Natural killer cell treated with Interleukin-12 subunit alpha and Interleukin-12 subunit beta and Interleukin-15 and Interleukin-18, amount 100 ng/mL, for 72 hours (primary cell): ENCODE measurements around the gene PLEKHB2. TPM values are rescaled to one million over a fixed set of nuclear protein-coding genes. Genes with fewer than 3 reads are reported as not detected.
"Not testable (repeated sequence)": the region's sequence is repeated elsewhere in the genome, so short reads cannot be mapped to it uniquely, and the experiment has no call there.

Experiments
- ATAC-seq, 2 donors: fragments of 150-1000 bp; cut with Tn5 transposase in 1 of 2; sonication (Bioruptor Pico), chemical (Tn5 transposase) in 1 of 2; 2 replicates each; pipeline ENCODE4 v1.10.0; 2021
- DNase-seq: peaks from one replicate; pipeline ENCODE4 v3.0.0; 2022; ENCODE audit warnings: low spot score
- H3K27ac Mint-ChIP-seq, 2 donors: 1 replicate in 1 of 2; 2 replicates in 1 of 2; pipeline ENCODE4 v1.8.0; 2022; ENCODE audit warnings: mixed read lengths in 2 of 2, mild to moderate bottlenecking in 1 of 2, moderate library complexity in 1 of 2
- H3K27me3 Mint-ChIP-seq, 2 donors: 1 replicate in 1 of 2; 2 replicates in 1 of 2; pipeline ENCODE4 v1.8.0; 2022; ENCODE audit warnings: mixed read lengths in 2 of 2
- H3K36me3 Mint-ChIP-seq: one replicate; pipeline ENCODE4 v1.8.0; 2022; ENCODE audit warnings: mixed read lengths
- H3K4me1 Mint-ChIP-seq, 2 donors: 1 replicate in 1 of 2; 2 replicates in 1 of 2; pipeline ENCODE4 v1.8.0; 2022; ENCODE audit warnings: low read depth in 2 of 2, mixed read lengths in 2 of 2, mild to moderate bottlenecking in 1 of 2
- H3K4me3 Mint-ChIP-seq: one replicate; pipeline ENCODE4 v1.8.0; 2022; ENCODE audit warnings: mixed read lengths
- H3K9me3 Mint-ChIP-seq: 2 replicates; pipeline ENCODE4 v1.8.0; 2022; ENCODE audit warnings: mixed read lengths
- total RNA-seq, 2 donors: library from RNA; stranded (reverse); gene quantifications; one replicate each; pipeline ENCODE4 v1.2.3, GENCODE V29; 2022

Gene PLEKHB2
- total RNA-seq, 2 donors from 2014 or later = 58.9 to 61.8 TPM

DNA sequence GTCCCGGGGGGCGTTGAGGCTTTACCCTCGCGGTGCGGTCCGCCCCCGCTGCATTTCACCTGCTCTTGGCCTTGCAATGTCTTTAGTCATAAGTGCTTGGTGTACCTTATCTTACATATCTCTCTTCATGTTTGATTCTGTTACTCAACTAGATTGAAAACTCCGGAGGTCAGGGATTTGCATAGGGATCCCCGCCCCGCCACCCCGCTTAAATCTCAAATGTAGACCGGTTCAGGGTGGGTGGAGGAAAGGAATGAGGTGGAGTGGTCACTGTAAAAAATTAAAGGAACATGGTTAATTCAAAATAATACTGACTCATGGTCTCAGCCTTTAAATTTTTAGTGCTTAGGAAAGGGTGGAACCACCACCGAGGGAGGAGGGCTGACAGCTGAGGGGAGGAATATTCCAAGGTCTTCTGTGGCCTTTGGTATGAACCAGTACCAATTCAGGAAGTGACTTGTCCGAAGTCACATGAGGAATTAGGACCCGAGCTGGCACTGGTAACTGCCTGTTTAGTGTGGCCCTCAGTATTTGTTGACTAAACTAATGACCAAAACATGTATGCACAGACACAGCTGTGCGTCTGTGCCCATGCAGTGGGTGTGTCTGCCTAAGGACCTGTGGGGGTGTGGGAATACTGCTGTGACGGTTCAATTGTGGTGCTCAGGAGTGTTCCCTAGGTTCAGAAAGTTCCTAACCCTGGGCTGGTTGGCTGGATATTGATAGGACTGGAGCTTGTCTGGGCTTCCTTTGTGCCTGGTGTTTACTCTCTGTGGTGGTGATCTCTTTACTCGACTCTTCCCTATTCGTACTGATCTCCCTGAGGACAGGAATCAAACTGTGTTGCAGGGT lies 1.0 kb downstream of the PLEKHB2 start:
- no peaks in the 10 kb centered on the region for H3K27me3 Mint-ChIP-seq
- H3K27ac Mint-ChIP-seq = peak overlapping the region; percentile 92 to 93
- peaks cover 11% of the 10 kb centered on the region for H3K36me3 Mint-ChIP-seq
- ATAC-seq (peak; percentile 5 to 27), DNase-seq (no peak)
- peaks cover 32 to 42% of the 10 kb centered on the region in 2 donors for H3K4me1 Mint-ChIP-seq
- H3K4me3 Mint-ChIP-seq = peak overlapping the region; percentile 97
- no peaks in the 10 kb centered on the region for H3K9me3 Mint-ChIP-seq

DNA sequence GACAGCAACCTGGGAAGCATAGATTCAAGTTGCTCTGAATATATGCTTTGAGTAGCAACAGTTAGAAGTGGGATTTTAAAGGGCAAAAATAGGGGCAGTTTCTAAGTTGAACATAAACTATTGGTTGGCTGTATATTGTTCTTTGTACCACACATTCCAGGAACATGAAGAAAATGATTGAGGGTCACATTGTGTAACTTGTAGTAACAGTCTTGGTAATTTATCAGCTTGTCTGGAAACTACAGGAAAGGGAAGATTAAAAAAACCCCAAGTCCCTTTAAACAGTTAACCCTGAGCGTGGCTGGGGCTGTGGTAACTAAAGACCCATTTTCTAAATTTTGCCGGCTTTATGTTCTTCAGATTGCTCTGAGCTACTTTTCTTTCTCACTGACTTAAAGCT lies 7.4 kb downstream of the PLEKHB2 start:
- no peaks in the 10 kb centered on the region for H3K27me3 Mint-ChIP-seq
- DNase-seq (no peak), ATAC-seq (no peak)
- peaks cover 31 to 38% of the 10 kb centered on the region in 2 donors for H3K4me1 Mint-ChIP-seq
- H3K36me3 Mint-ChIP-seq = peaks cover 15% of the 10 kb centered on the region
- H3K4me3 Mint-ChIP-seq = peak overlapping the region; percentile 25
- H3K27ac Mint-ChIP-seq = peak overlapping the region; percentile 37 to 83
- H3K9me3 Mint-ChIP-seq = peaks cover 5% of the 10 kb centered on the region

DNA sequence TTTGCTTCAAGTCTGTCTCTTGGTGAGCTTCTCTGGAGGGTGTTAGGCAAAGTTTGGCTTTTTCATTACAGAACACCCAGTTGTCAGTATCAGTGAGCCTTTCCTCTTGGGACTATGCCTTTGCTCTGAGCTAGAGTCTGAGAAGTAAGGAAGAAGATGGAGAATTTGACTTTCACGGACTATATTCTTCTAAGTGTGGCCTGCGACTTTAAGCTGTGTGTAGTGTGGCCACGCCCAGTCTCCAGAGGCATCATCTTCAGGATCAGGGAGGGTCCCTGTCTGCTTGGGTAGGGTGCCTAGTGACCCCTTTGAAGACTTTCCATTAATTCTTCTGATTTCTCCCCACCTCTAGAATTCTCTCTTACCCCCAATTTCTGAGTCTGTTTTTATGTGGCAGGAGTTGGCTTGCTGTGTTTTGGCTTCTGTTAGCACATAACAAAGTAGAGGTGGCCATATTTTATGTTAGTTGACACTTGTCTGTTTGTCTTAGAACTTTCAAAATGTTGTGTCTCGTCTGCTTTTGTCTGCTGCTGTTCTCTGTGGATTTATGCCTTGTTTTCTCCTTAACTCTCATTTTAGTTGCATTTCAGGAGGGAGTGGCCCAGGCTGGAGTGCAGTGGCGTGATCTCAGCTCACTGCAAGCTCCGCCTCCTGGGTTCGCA lies 8.6 kb downstream of the PLEKHB2 start:
- H3K36me3 Mint-ChIP-seq = peaks cover 15% of the 10 kb centered on the region
- no peak for ATAC-seq
- no peaks in the 10 kb centered on the region for H3K27me3 Mint-ChIP-seq
- no peak overlapping the region for H3K4me3 Mint-ChIP-seq
- DNase-seq = no peak
- peak overlapping the region in 1 of 2 donors; percentile 4 for H3K27ac Mint-ChIP-seq
- peaks cover 37 to 42% of the 10 kb centered on the region in 2 donors for H3K4me1 Mint-ChIP-seq
- peaks cover 5% of the 10 kb centered on the region for H3K9me3 Mint-ChIP-seq

DNA sequence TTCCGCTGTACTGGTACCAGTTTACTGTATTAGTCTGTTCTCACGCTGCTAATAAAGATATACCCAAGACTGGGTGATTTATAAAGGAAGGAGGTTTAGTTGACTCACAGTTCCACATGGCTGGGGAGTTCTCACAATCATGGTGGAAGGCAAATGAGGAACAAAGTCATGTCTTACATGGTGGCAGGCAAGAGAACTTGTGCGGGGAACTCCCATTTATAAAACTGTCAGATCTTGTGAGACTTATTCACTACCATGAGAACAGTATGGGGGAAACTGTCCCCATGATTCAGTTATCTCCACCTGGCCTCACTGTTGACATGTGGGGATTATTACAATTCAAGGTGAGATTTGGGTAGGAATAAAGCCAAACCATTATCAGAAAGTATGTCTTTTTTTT lies 9.8 kb downstream of the PLEKHB2 start:
- peaks cover 15% of the 10 kb centered on the region for H3K36me3 Mint-ChIP-seq
- not testable (repeated sequence) for ATAC-seq

DNA sequence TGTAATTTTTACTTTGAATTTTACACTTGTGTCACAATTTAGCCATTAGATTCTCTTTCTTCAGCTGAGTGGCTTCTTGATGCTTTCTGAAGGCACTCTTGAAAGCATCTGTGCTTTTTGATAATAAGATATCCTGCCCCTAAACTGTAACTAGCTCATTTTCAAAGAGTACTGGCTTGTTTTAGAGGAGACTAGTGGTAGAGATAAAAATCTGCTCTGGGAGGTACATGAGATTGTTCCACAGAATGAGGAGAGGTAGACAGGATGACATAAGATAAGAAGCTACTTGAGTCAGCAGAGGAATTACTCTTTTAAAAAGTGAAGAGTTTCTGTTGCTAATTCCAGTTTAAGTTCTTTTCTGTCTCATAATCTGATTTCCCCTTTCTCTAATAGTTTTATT lies 10.6 kb downstream of the PLEKHB2 start:
- Mint-ChIP-seq H3K27me3 (no peaks in the 10 kb centered on the region), H3K4me3 (no peak overlapping the region), H3K9me3 (peaks cover 5% of the 10 kb centered on the region), H3K36me3 (peaks cover 13% of the 10 kb centered on the region), H3K4me1 (peaks cover 35 to 39% of the 10 kb centered on the region in 2 donors), H3K27ac (no peak overlapping the region)
- ATAC-seq = no peak
- no peak for DNase-seq

More for the DNA sequence above, 9.8 kb downstream of the PLEKHB2 start:
- H3K27ac Mint-ChIP-seq, H3K4me3 Mint-ChIP-seq, DNase-seq, H3K27me3 Mint-ChIP-seq, H3K9me3 Mint-ChIP-seq: not testable (repeated sequence)
- H3K4me1 Mint-ChIP-seq = peaks cover 37 to 42% of the 10 kb centered on the region in 2 donors

DNA sequence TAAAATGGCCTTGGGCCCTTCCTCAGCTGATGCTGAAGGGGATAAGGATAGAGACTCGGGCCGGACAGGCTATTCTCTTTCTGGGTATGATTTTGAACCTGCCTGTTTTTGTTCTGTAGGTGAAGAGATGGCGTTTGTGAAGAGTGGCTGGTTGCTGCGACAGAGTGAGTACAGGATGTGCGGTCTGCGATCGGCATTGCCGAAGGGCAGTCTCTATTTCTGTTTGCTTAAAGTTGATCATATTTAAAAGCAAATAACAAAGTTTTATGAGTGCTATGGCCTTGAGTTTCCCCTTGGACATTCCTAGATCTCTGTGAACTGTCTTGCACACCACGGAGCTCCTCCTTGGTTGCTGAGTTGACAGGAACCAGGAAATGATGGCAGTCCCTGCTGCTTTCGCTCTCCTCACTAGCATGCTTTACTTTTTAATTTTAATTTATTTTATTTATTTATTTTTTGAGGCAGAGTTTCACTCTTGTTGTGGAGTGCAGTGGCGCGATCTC lies 15.7 kb downstream of the PLEKHB2 start:
- ATAC-seq = no peak
- Mint-ChIP-seq H3K36me3 (peaks cover 4% of the 10 kb centered on the region), H3K27ac (no peak overlapping the region)

DNA sequence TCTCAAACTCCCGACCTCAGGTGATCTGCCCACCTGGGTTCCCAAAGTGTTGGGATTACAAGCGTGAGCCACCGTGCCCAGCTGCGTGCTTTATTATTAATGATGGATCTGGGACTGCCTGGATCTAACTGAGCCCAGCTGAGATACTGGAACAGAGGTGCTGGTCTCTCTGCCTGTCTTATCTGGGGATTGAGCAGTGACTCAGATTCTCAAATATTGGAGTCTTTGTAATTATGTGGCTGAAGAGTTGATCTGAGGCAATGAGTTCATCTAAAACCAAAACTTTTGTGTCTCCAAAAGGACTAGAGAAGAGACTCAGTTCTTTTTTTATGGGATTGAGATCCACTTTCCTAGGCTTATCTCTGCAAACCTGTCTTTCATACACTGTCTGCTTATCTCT lies 16.3 kb downstream of the PLEKHB2 start:
- Mint-ChIP-seq H3K36me3 (no peaks in the 10 kb centered on the region), H3K4me1 (peaks cover 26 to 32% of the 10 kb centered on the region in 2 donors), H3K4me3 (no peak overlapping the region), H3K27me3 (no peaks in the 10 kb centered on the region), H3K27ac (no peak overlapping the region), H3K9me3 (no peaks in the 10 kb centered on the region)
- ATAC-seq (no peak), DNase-seq (no peak)

More for the DNA sequence above, 15.7 kb downstream of the PLEKHB2 start:
- H3K4me3 Mint-ChIP-seq = no peak overlapping the region
- peaks cover 26 to 32% of the 10 kb centered on the region in 2 donors for H3K4me1 Mint-ChIP-seq
- no peak for DNase-seq
- H3K27me3 Mint-ChIP-seq = no peaks in the 10 kb centered on the region
- H3K9me3 Mint-ChIP-seq = no peaks in the 10 kb centered on the region

DNA sequence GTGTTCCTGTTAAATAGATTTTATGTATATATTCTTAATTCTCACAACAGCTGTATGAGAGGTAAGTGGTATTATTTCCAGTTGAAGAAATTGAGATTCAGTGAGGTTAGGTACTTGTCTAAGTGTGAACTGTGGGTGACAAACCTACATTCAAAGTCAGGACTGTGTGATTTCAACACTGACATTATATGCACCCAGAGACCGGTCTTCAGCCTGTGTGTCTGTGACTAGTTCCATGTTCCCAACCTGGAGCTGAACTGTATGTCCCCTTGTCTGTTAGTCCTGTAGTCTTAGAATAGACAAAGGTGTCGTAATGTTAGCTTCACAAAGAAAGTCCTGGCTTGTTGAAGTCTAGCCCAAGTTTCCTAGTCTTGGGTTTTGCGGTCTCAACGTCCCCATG lies 17.4 kb downstream of the PLEKHB2 start:
- H3K36me3 Mint-ChIP-seq = peaks cover 7% of the 10 kb centered on the region

DNA sequence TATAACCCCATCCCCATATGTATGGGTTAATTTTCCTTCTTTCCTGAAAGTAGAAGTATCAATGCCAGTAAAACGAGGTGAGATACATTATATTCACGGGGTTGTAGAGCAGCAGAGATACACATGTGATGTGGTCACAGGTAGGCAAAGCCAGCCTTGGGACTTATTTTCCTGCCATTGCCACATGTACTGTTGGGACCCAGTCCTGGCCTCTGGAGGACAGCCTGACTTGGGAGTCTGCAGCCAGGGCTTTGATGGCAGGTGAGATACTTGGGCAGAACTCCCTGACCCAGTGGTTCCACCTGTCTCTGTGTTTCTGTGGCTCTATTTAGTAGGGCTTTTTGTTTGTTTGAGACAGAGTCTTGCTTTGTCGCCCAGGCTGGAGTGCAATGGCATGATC lies 18.1 kb downstream of the PLEKHB2 start:
- no peak overlapping the region for H3K27ac Mint-ChIP-seq

More for the DNA sequence above, 17.4 kb downstream of the PLEKHB2 start:
- Mint-ChIP-seq H3K9me3 (no peaks in the 10 kb centered on the region), H3K4me3 (no peak overlapping the region), H3K27me3 (no peaks in the 10 kb centered on the region), H3K4me1 (peaks cover 26 to 32% of the 10 kb centered on the region in 2 donors), H3K27ac (no peak overlapping the region)
- DNase-seq (no peak), ATAC-seq (peak; percentile 75 to 77)

DNA sequence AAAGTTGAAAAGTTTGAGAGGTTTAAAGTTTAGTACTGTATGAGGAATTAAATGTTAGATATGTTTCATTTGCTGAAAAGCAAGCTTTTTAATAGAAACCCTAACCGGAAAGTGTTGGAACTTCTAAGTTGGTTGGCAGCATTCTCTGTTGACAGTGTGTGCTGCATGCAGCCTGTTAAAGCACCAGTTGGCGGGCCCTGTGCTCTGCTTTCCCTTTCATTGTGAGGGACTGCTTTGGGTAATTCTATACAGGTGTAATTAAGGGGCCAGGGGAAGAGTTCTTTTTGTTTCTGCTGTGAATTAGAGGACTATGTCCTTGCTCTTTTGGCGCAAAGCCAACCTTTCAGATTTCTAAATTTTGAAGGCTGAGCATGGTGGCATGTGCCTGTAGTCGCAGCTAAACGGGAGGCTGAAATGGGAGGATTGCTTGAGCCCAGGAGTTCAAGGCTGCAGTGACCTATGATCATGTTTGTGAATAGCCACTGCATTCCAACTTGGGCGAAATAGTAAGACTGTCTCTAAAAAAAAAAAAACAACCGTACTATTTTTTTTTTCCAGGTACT lies 20.1 kb downstream of the PLEKHB2 start:
- peaks cover 22 to 26% of the 10 kb centered on the region in 2 donors for H3K4me1 Mint-ChIP-seq
- H3K27me3 Mint-ChIP-seq = no peaks in the 10 kb centered on the region
- no peaks in the 10 kb centered on the region for H3K9me3 Mint-ChIP-seq
- H3K4me3 Mint-ChIP-seq = no peak overlapping the region
- DNase-seq (no peak), ATAC-seq (no peak)
- H3K27ac Mint-ChIP-seq = no peak overlapping the region
- H3K36me3 Mint-ChIP-seq = peaks cover 30% of the 10 kb centered on the region

More for the DNA sequence above, 18.1 kb downstream of the PLEKHB2 start:
- peaks cover 14% of the 10 kb centered on the region for H3K36me3 Mint-ChIP-seq
- peaks cover 23 to 27% of the 10 kb centered on the region in 2 donors for H3K4me1 Mint-ChIP-seq
- no peak overlapping the region for H3K4me3 Mint-ChIP-seq
- DNase-seq (no peak), ATAC-seq (no peak)
- H3K9me3 Mint-ChIP-seq = no peaks in the 10 kb centered on the region
- no peaks in the 10 kb centered on the region for H3K27me3 Mint-ChIP-seq

DNA sequence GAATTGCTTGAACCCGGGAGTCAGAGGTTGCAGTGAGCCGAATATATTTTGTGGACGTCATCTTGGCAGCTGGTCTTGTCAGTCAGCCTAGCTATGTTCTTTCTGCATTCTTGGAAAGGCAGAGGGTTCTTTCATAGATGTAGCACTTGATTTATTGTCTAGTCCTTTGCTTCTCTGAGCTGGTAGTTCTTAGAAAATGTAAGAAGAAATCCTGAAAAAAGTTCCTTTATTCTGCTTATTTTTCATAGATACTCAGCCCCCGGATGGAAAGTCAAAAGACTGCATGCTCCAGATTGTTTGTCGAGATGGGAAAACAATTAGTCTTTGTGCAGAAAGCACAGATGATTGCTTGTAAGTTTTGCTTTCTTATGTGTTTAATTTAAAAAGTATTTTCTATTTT lies 21.3 kb downstream of the PLEKHB2 start:
- H3K9me3 Mint-ChIP-seq = no peaks in the 10 kb centered on the region
- H3K27me3 Mint-ChIP-seq = no peaks in the 10 kb centered on the region
- peaks cover 16 to 20% of the 10 kb centered on the region in 2 donors for H3K4me1 Mint-ChIP-seq
- peaks cover 30% of the 10 kb centered on the region for H3K36me3 Mint-ChIP-seq
- no peak overlapping the region for H3K27ac Mint-ChIP-seq
- no peak for ATAC-seq
- DNase-seq = no peak
- H3K4me3 Mint-ChIP-seq = no peak overlapping the region

DNA sequence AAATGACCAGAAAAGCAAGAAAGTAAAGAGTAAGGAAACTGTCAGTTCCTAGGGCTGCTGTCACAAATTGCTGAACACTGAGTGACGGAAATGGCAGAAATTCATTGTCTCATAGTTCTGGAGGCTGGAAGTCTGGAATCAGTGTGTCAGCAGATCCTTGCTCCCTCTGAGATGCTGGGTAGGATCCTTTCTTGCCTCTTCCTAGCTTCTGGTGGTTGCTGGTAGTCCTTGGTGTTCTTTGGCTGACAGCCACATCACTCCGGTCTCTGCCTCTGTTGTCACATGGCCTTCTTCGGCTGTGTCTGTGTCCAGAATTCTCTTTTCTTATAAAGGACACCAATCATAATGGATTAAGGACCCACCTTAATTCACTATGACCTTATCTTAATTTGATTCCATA lies 21.9 kb downstream of the PLEKHB2 start:
- peaks cover 30% of the 10 kb centered on the region for H3K36me3 Mint-ChIP-seq
- H3K9me3 Mint-ChIP-seq = no peaks in the 10 kb centered on the region
- no peak overlapping the region for H3K4me3 Mint-ChIP-seq
- DNase-seq (no peak), ATAC-seq (no peak)
- no peaks in the 10 kb centered on the region for H3K27me3 Mint-ChIP-seq
- H3K27ac Mint-ChIP-seq = no peak overlapping the region
- peaks cover 13 to 17% of the 10 kb centered on the region in 2 donors for H3K4me1 Mint-ChIP-seq

DNA sequence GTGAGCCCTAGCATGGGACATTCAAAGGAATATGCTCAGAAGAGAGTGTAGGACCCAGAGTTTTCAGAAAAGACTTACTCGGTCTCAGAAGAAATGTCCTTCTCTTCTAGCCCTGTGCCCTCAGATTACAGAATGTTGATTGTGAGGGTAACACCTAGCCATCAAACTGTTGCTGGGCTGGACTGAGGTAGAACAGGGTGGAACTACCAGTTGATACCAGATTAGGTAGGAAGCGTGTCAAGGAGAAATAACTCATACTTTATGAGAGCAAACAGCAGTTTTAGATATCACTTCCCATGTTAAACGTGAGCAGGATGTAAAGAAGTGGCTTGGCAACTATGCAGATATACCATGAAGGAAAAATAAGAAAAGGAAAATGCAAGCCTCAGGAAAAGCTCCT lies 22.8 kb downstream of the PLEKHB2 start:
- Mint-ChIP-seq H3K9me3 (no peaks in the 10 kb centered on the region), H3K36me3 (peaks cover 30% of the 10 kb centered on the region), H3K27ac (no peak overlapping the region), H3K4me3 (no peak overlapping the region), H3K27me3 (no peaks in the 10 kb centered on the region), H3K4me1 (peaks cover 10 to 11% of the 10 kb centered on the region in 2 donors)
- no peak for DNase-seq
- no peak for ATAC-seq

DNA sequence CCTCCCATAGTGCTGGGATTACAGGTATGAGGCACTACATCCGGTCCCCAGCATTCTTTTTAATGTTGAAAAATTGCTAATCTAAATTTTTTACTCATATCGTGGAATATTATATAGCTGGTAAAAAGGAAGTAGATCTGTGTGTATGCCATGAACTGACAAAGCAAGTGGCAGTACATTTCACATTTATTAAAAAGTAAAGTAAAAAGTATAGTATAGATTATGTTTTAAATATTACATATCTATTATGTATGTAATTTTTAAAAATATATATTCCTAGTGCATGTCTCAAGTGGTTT lies 25.1 kb downstream of the PLEKHB2 start:
- no peak for ATAC-seq
- Mint-ChIP-seq H3K27me3 (no peaks in the 10 kb centered on the region), H3K36me3 (peaks cover 38% of the 10 kb centered on the region), H3K4me3 (no peak overlapping the region), H3K9me3 (no peaks in the 10 kb centered on the region), H3K4me1 (peaks cover 4 to 10% of the 10 kb centered on the region in 2 donors), H3K27ac (no peak overlapping the region)
- DNase-seq = no peak
